H1 (cell line): ENCODE data around the gene SCAPER. TPM values are rescaled to one million over a fixed set of nuclear protein-coding genes. Genes with fewer than 3 reads are reported as not detected.

ENCODE experiments used
- CTCF ChIA-PET: fragments of 300-600 bp; sonication (Branson Sonifier 250); formaldehyde crosslinking; loops from one replicate; lab custom pipeline; 2021; ENCODE audit not compliant: partially characterized antibody; lab: Charles Lee
- POLR2A ChIA-PET: fragments of 300-600 bp; sonication (Branson Sonifier 250); formaldehyde crosslinking; loops from one replicate; lab custom pipeline; 2021; ENCODE audit warnings: inconsistent platforms; ENCODE audit not compliant: partially characterized antibody; lab: Charles Lee
- DNase-seq, 2 experiments: peaks; one replicate each; pipeline versions ENCODE4 v3.0.0 to v3.0.0-alpha.2; 2010 to 2022; ENCODE audit warnings: low spot score in 2 of 2, low read depth in 1 of 2, mixed read lengths in 1 of 2
- FAIRE-seq: peaks from 2 replicates; lab custom pipeline; 2011; peaks lifted over from hg19 to GRCh38; lab: Jason Lieb, UNC
- H2AFZ ChIP-seq: 2 replicates; pipeline ENCODE4 v1.8.1; 2012; ENCODE audit warnings: low read length, inconsistent platforms
- H2AK5ac ChIP-seq: 2 replicates; pipeline ENCODE4 v1.6.1; 2013; ENCODE audit warnings: low read depth, low read length
- H2BK120ac ChIP-seq: replicated peaks from 2 replicates; pipeline ENCODE3; 2013; ENCODE audit warnings: low read depth, low read length, inconsistent platforms
- H2BK12ac ChIP-seq: 2 replicates; pipeline ENCODE4 v1.6.1; 2013; ENCODE audit warnings: low read depth, low read length
- H2BK15ac ChIP-seq: 2 replicates; pipeline ENCODE4 v1.6.1; 2013; ENCODE audit warnings: low read length
- H2BK20ac ChIP-seq: 2 replicates; pipeline ENCODE4 v1.6.1; 2013; ENCODE audit warnings: low read length
- H2BK5ac ChIP-seq: 2 replicates; pipeline ENCODE4 v1.6.1; 2013; ENCODE audit warnings: low read depth, low read length
- H3K14ac ChIP-seq: 2 replicates; pipeline ENCODE4 v1.6.1; 2013; ENCODE audit warnings: inconsistent platforms; ENCODE audit not compliant: insufficient read length
- H3K18ac ChIP-seq: 2 replicates; pipeline ENCODE4 v1.6.1; 2013; ENCODE audit warnings: low read length; ENCODE audit errors: extremely low read depth
- H3K23ac ChIP-seq: 2 replicates; pipeline ENCODE4 v1.6.1; 2013; ENCODE audit warnings: inconsistent platforms; ENCODE audit not compliant: insufficient read length
- H3K23me2 ChIP-seq: 2 replicates; pipeline ENCODE4 v1.6.1; 2013; ENCODE audit warnings: low read depth, low read length
- H3K27ac ChIP-seq: 2 replicates; pipeline ENCODE4 v1.6.1; 2011; ENCODE audit warnings: low read depth, low read length, inconsistent platforms
- H3K27me3 ChIP-seq, 4 experiments: replicated peaks in 1 of 4; 1 replicate in 1 of 4; 2 replicates in 3 of 4; pipeline versions ENCODE4 v1.6.1 to v1.8.1; 2011 to 2013; ENCODE audit warnings: low read length in 3 of 4, mild to moderate bottlenecking in 3 of 4, inconsistent platforms in 2 of 4, mixed read lengths in 2 of 4, moderate library complexity in 1 of 4; ENCODE audit not compliant: control insufficient read depth in 3 of 4, insufficient read depth in 3 of 4; ENCODE audit errors: extremely low read depth in 1 of 4
- H3K36me3 ChIP-seq, 4 experiments: 2 replicates each; pipeline versions ENCODE4 v1.6.1 to v1.8.1; 2011 to 2013; ENCODE audit warnings: mild to moderate bottlenecking in 4 of 4, low read length in 3 of 4, moderate library complexity in 2 of 4, control low read depth in 1 of 4, inconsistent platforms in 1 of 4; ENCODE audit not compliant: insufficient read depth in 4 of 4, control insufficient read depth in 2 of 4
- H3K4ac ChIP-seq: replicated peaks from 2 replicates; pipeline ENCODE3; 2013; ENCODE audit warnings: low read length, low read depth, mixed read lengths, inconsistent platforms; ENCODE audit not compliant: insufficient read length
- H3K4me1 ChIP-seq, 4 experiments: replicated peaks in 1 of 4; 1 replicate in 1 of 4; 2 replicates in 3 of 4; pipeline versions ENCODE4 v1.6.1 to v1.8.1; 2011 to 2013; ENCODE audit warnings: low read length in 3 of 4, inconsistent platforms in 2 of 4, mixed read lengths in 1 of 4; ENCODE audit not compliant: insufficient read depth in 4 of 4, control insufficient read depth in 3 of 4
- H3K4me2 ChIP-seq, 2 experiments: 2 replicates each; pipeline versions ENCODE4 v1.6.1 to v1.8.1; 2011 to 2013; ENCODE audit warnings: low read depth in 2 of 2, low read length in 2 of 2, control low read depth in 1 of 2, inconsistent platforms in 1 of 2, mild to moderate bottlenecking in 1 of 2; ENCODE audit not compliant: insufficient read depth in 1 of 2
- H3K4me3 ChIP-seq, 4 experiments: fragments of 200-600, 300-600 bp in 1 of 4; sonication (generic), shearing (Covaris generic), sonication (Bioruptor Twin) in 1 of 4; 2 replicates each; pipeline versions ENCODE4 v1.5.1 to v1.8.1; 2011 to 2016; ENCODE audit warnings: low read length in 4 of 4, low read depth in 3 of 4, control low read depth in 2 of 4, inconsistent platforms in 2 of 4, mild to moderate bottlenecking in 2 of 4, mixed read lengths in 1 of 4, moderate library complexity in 1 of 4; ENCODE audit not compliant: insufficient read depth in 2 of 4; ENCODE audit errors: extremely low read depth in 1 of 4
- H3K56ac ChIP-seq: replicated peaks from 2 replicates; pipeline ENCODE3; 2013; ENCODE audit warnings: low read depth, mild to moderate bottlenecking, mixed read lengths, low read length, inconsistent platforms; ENCODE audit not compliant: insufficient read length
- H3K79me1 ChIP-seq: 2 replicates; pipeline ENCODE4 v1.6.1; 2013; ENCODE audit warnings: low read depth, low read length, control low read depth
- H3K79me2 ChIP-seq, 2 experiments: 2 replicates each; pipeline versions ENCODE4 v1.6.1 to v1.8.1; 2012 to 2013; ENCODE audit warnings: low read length in 2 of 2, mild to moderate bottlenecking in 2 of 2, inconsistent platforms in 1 of 2; ENCODE audit not compliant: insufficient read depth in 2 of 2, control insufficient read depth in 1 of 2
- H3K9ac ChIP-seq, 4 experiments: replicated peaks in 1 of 4; 1 replicate in 1 of 4; 2 replicates in 3 of 4; pipeline versions ENCODE4 v1.6.1 to v1.8.1; 2011 to 2013; ENCODE audit warnings: low read depth in 3 of 4, low read length in 3 of 4, control low read depth in 2 of 4, mild to moderate bottlenecking in 2 of 4, moderate library complexity in 2 of 4, inconsistent platforms in 1 of 4; ENCODE audit errors: extremely low read depth in 1 of 4
- H3K9me3 ChIP-seq, 2 experiments: 2 replicates each; pipeline versions ENCODE4 v1.6.1 to v1.8.1; 2012 to 2013; ENCODE audit warnings: mild to moderate bottlenecking in 2 of 2, moderate library complexity in 2 of 2, control low read depth in 1 of 2, inconsistent platforms in 1 of 2, low read depth in 1 of 2, low read length in 1 of 2, mixed read lengths in 1 of 2; ENCODE audit not compliant: insufficient read depth in 2 of 2
- H4K20me1 ChIP-seq, 2 experiments: replicated peaks in 1 of 2; 2 replicates each; pipeline versions ENCODE3 to v1.8.1; 2011 to 2013; ENCODE audit warnings: inconsistent platforms in 2 of 2, low read length in 2 of 2, mild to moderate bottlenecking in 1 of 2; ENCODE audit not compliant: insufficient read depth in 2 of 2, control insufficient read depth in 1 of 2
- H4K5ac ChIP-seq: 2 replicates; pipeline ENCODE4 v1.6.1; 2013; ENCODE audit warnings: low read length, low read depth, mixed read lengths, inconsistent platforms; ENCODE audit not compliant: insufficient read length
- H4K8ac ChIP-seq: 2 replicates; pipeline ENCODE4 v1.8.0; 2013; ENCODE audit warnings: mild to moderate bottlenecking, moderate library complexity, low read length, inconsistent platforms; ENCODE audit not compliant: insufficient read depth; ENCODE audit errors: extremely low read depth
- H4K91ac ChIP-seq: replicated peaks from 2 replicates; pipeline ENCODE3; 2013; ENCODE audit warnings: low read length, mixed read lengths, inconsistent platforms; ENCODE audit not compliant: insufficient read length
- POLR2A ChIP-seq, 2 experiments: IDR thresholded peaks; 1 replicate in 1 of 2; 2 replicates in 1 of 2; pipeline ENCODE4 v1.6.1; 2011; ENCODE audit warnings: low read depth in 2 of 2, low read length in 2 of 2, mild to moderate bottlenecking in 2 of 2; ENCODE audit errors: control extremely low read depth in 1 of 2
- SIX5 ChIP-seq: IDR thresholded peaks from 2 replicates; pipeline ENCODE4 v1.6.1; 2011; ENCODE audit warnings: mild to moderate bottlenecking, low read depth, low read length
- TAF7 ChIP-seq: optimal IDR thresholded peaks from 2 replicates; pipeline ENCODE3; 2011; ENCODE audit warnings: low read depth, mild to moderate bottlenecking, inconsistent platforms, low read length, moderate library complexity, borderline replicate concordance
- WGBS, 2 experiments: shearing (Covaris generic) in 1 of 2; methylation state at CpG; one replicate each; pipeline versions ENCODE4 v1.1.6 to v1.1.7; 2013 to 2015; ENCODE audit warnings: low lambda C conversion rate in 2 of 2, mixed read lengths in 2 of 2, inconsistent platforms in 1 of 2, low coverage in 1 of 2, missing lambda C conversion rate in 1 of 2; ENCODE audit not compliant: insufficient replicate concordance in 2 of 2, insufficient coverage in 1 of 2, insufficient read length in 1 of 2; ENCODE audit errors: extremely low coverage in 1 of 2, missing lambda C conversion rate in 1 of 2; 5-methylcytosine and 5-hydroxymethylcytosine counted together
- polyA plus RNA-seq, 7 experiments: library from polyadenylated mRNA; depleted of rRNA in 3 of 7; stranded (reverse) in 5 of 7; unstranded in 2 of 7; fragments of >200 nt in 5 of 7; fragments of 200-250 nt in 2 of 7; gene quantifications; 1 replicate in 5 of 7; 2 replicates in 1 of 7; 4 replicates in 1 of 7; pipeline versions ENCODE4 v1.2.1 to v1.2.3, GENCODE V29; 2011 to 2013; ENCODE audit warnings: missing spikeins in 2 of 7, mixed read lengths in 2 of 7
- total RNA-seq: library from RNA; stranded (reverse); fragmentation: NEBNext Ultra II Directional; extraction: Animal tissue kit (Norgen Biotek cat#: 25700); gene quantifications from 2 replicates; pipeline ENCODE4 v1.2.1, GENCODE V29; 2021

The SCAPER gene
- total and polyA plus RNA-seq, 2 of the 8 experiments (the other 6 are each of a cell fraction or from before 2014, with no cell fraction given): 1.6 to 6.8 TPM

GRCh38 chr15:76753131-76753530, 152.0 kb downstream of the SCAPER start:
- Histone ChIP-seq H3K36me3 (no peaks in the 10 kb centered on the region), H3K23me2 (no peaks in the 10 kb centered on the region), H2AFZ (no peak overlapping the region), H3K56ac (no peak overlapping the region), H2BK120ac (no peak overlapping the region), H3K27me3 (no peaks in the 10 kb centered on the region), H2BK5ac (no peak overlapping the region), H3K4me1 (no peaks in the 10 kb centered on the region), H4K20me1 (peaks cover 0 to 1% of the 10 kb centered on the region in 2 experiments), H3K27ac (no peak overlapping the region), H3K4me2 (no peak overlapping the region), H3K23ac (no peak overlapping the region), H3K18ac (no peak overlapping the region), H3K4me3 (no peak overlapping the region), H3K14ac (no peak overlapping the region), H4K8ac (no peak overlapping the region), H3K9ac (no peak overlapping the region), H3K79me2 (no peaks in the 10 kb centered on the region), H4K5ac (no peak overlapping the region), H4K91ac (no peak overlapping the region), H2BK15ac (no peak overlapping the region), H3K4ac (no peak overlapping the region), H2BK20ac (no peak overlapping the region), H3K9me3 (no peaks in the 10 kb centered on the region), H2AK5ac (no peak overlapping the region), H3K79me1 (no peaks in the 10 kb centered on the region), H2BK12ac (no peak overlapping the region)
- DNase-seq (no peak), FAIRE-seq (no peak)
- ChIA-PET POLR2A (no interaction called here), CTCF (no interaction called here)
- 87% methylated on average over 1 of the region's 1 CpG; no CpG with 5 or more reads in 1 of the 2 experiments for whole genome bisulfite sequencing, 2 experiments
- TF ChIP-seq POLR2A (IDR thresholded peaks at IDR 0.05; ENCODE audit: control extremely low read depth in 1 of 2, low read depth in 2 of 2, low read length in 2 of 2) (no peak), SIX5 (no peak), TAF7 (no peak)
